Skeletal muscle tissue (tissue), 4 donors: ENCODE measurements around the gene SNX19. TPM values are rescaled to one million over a fixed set of nuclear protein-coding genes. Genes with fewer than 3 reads are reported as not detected.
"Not testable (repeated sequence)": the region's sequence is repeated elsewhere in the genome, so short reads cannot be mapped to it uniquely, and the experiment has no call there.

ENCODE experiments used
- H3K27ac ChIP-seq: one replicate; pipeline ENCODE4 v1.7.0; 2013; ENCODE audit warnings: mild to moderate bottlenecking, low read depth, low read length, inconsistent platforms
- H3K27me3 ChIP-seq, 3 donors: one replicate each; pipeline ENCODE4 v1.7.0; 2013; ENCODE audit warnings: low read length in 3 of 3; ENCODE audit not compliant: control insufficient read depth in 3 of 3, insufficient read depth in 3 of 3
- H3K36me3 ChIP-seq, 3 donors: one replicate each; pipeline ENCODE4 v1.7.0; 2013; ENCODE audit warnings: low read length in 3 of 3; ENCODE audit not compliant: control insufficient read depth in 3 of 3, insufficient read depth in 3 of 3
- H3K4me1 ChIP-seq, 3 donors: one replicate each; pipeline ENCODE4 v1.7.0; 2013; ENCODE audit warnings: low read length in 3 of 3, mild to moderate bottlenecking in 3 of 3; ENCODE audit not compliant: control insufficient read depth in 3 of 3, insufficient read depth in 3 of 3
- H3K4me3 ChIP-seq, 3 donors: one replicate each; pipeline ENCODE4 v1.7.0; 2013; ENCODE audit warnings: low read length in 3 of 3
- H3K9ac ChIP-seq, 3 donors: one replicate each; pipeline ENCODE4 v1.7.0; 2013; ENCODE audit warnings: low read length in 3 of 3, mild to moderate bottlenecking in 3 of 3, moderate library complexity in 2 of 3, low read depth in 1 of 3
- H3K9me3 ChIP-seq, 3 donors: one replicate each; pipeline ENCODE4 v1.7.0; 2013; ENCODE audit warnings: low read length in 3 of 3; ENCODE audit not compliant: control insufficient read depth in 3 of 3
- total RNA-seq: library from RNA; depleted of rRNA; stranded (reverse); fragments of >200 nt; gene quantifications from one replicate; pipeline ENCODE4 v1.2.3, GENCODE V29; 2014
- donor health status: Osteomylitis.

SNX19 gene
- total RNA-seq, 1 donor from 2014 or later, result 31.3 TPM

GRCh38 chr11:130920612-130921011, 4.3 kb upstream of the SNX19 start:
- not testable (repeated sequence) for H3K4me3 ChIP-seq, H3K9me3 ChIP-seq, H3K36me3 ChIP-seq, H3K27ac ChIP-seq, H3K9ac ChIP-seq, H3K27me3 ChIP-seq
- H3K4me1 ChIP-seq, result peaks cover 8 to 10% (median 8%) of the 10 kb centered on the region in 3 donors

- Histone ChIP-seq H3K9me3 (no peaks in the 10 kb centered on the region), H3K9ac (no peak overlapping the region), H3K4me1 (peaks cover 28 to 33% (median 31%) of the 10 kb centered on the region in 3 donors), H3K36me3 (peaks cover 11 to 14% (median 12%) of the 10 kb centered on the region in 3 donors), H3K27me3 (no peaks in the 10 kb centered on the region), H3K27ac (no peak overlapping the region), H3K4me3 (no peak overlapping the region)
Measured at GRCh38 chr11:130918081-130918480, 1.8 kb upstream of the SNX19 start.

GRCh38 chr11:130916910-130917309, 631 bp upstream of the SNX19 start:
- H3K4me1 ChIP-seq, result peaks cover 30 to 40% (median 36%) of the 10 kb centered on the region in 3 donors
- no peaks in the 10 kb centered on the region for H3K27me3 ChIP-seq
- H3K9me3 ChIP-seq, result no peaks in the 10 kb centered on the region
- peak overlapping the region; percentile 92 to 97 (median 95) for H3K4me3 ChIP-seq
- peak overlapping the region; percentile 76 to 95 (median 81) for H3K9ac ChIP-seq
- peak overlapping the region; percentile 82 for H3K27ac ChIP-seq
- peaks cover 12 to 17% (median 15%) of the 10 kb centered on the region in 3 donors for H3K36me3 ChIP-seq

GRCh38 chr11:130915603-130916237, 559 bp downstream of the SNX19 start:
- H3K9ac ChIP-seq, result peak overlapping the region; percentile 95 to 98 (median 97)
- H3K36me3 ChIP-seq, result peaks cover 16 to 23% (median 20%) of the 10 kb centered on the region in 3 donors
- peak overlapping the region; percentile 92 to 97 (median 95) for H3K4me3 ChIP-seq
- no peaks in the 10 kb centered on the region for H3K27me3 ChIP-seq
- no peaks in the 10 kb centered on the region for H3K9me3 ChIP-seq
- peak overlapping the region; percentile 82 for H3K27ac ChIP-seq
- H3K4me1 ChIP-seq, result peaks cover 30 to 40% (median 36%) of the 10 kb centered on the region in 3 donors

- Histone ChIP-seq H3K27ac (no peak overlapping the region), H3K27me3 (no peaks in the 10 kb centered on the region), H3K4me3 (no peak overlapping the region), H3K9ac (peak overlapping the region in 1 of 3 donors; percentile 25), H3K9me3 (no peaks in the 10 kb centered on the region), H3K36me3 (peaks cover 33 to 41% (median 37%) of the 10 kb centered on the region in 3 donors), H3K4me1 (peaks cover 30 to 50% (median 41%) of the 10 kb centered on the region in 3 donors)
Measured at GRCh38 chr11:130913268-130913667, 3.0 kb downstream of the SNX19 start.

- no peaks in the 10 kb centered on the region for H3K9me3 ChIP-seq
- H3K27ac ChIP-seq, result no peak overlapping the region
- H3K4me3 ChIP-seq, result no peak overlapping the region
- peaks cover 30 to 50% (median 41%) of the 10 kb centered on the region in 3 donors for H3K4me1 ChIP-seq
- H3K36me3 ChIP-seq, result peaks cover 39 to 48% (median 43%) of the 10 kb centered on the region in 3 donors
- H3K9ac ChIP-seq, result no peak overlapping the region
- no peaks in the 10 kb centered on the region for H3K27me3 ChIP-seq
Measured at GRCh38 chr11:130912552-130912951, 3.7 kb downstream of the SNX19 start.

GRCh38 chr11:130911306-130911705, 5.0 kb downstream of the SNX19 start:
- H3K36me3 ChIP-seq, result peaks cover 48 to 59% (median 56%) of the 10 kb centered on the region in 3 donors
- no peak overlapping the region for H3K4me3 ChIP-seq
- no peak overlapping the region for H3K9ac ChIP-seq
- H3K27me3 ChIP-seq, result no peaks in the 10 kb centered on the region
- no peaks in the 10 kb centered on the region for H3K9me3 ChIP-seq
- peaks cover 26 to 50% (median 36%) of the 10 kb centered on the region in 3 donors for H3K4me1 ChIP-seq
- no peak overlapping the region for H3K27ac ChIP-seq

GRCh38 chr11:130909650-130910049, 6.6 kb downstream of the SNX19 start:
- H3K27ac ChIP-seq, result no peak overlapping the region
- no peak overlapping the region for H3K4me3 ChIP-seq
- H3K4me1 ChIP-seq, result peaks cover 13 to 36% (median 24%) of the 10 kb centered on the region in 3 donors
- H3K9ac ChIP-seq, result no peak overlapping the region
- no peaks in the 10 kb centered on the region for H3K27me3 ChIP-seq
- H3K9me3 ChIP-seq, result no peaks in the 10 kb centered on the region
- peaks cover 55 to 73% (median 72%) of the 10 kb centered on the region in 3 donors for H3K36me3 ChIP-seq

GRCh38 chr11:130908770-130909625, 7.3 kb downstream of the SNX19 start:
- Histone ChIP-seq H3K4me3 (no peak overlapping the region), H3K27me3 (no peaks in the 10 kb centered on the region), H3K9me3 (no peaks in the 10 kb centered on the region), H3K27ac (no peak overlapping the region), H3K9ac (peak overlapping the region in 1 of 3 donors; percentile 35), H3K4me1 (peaks cover 7 to 29% (median 19%) of the 10 kb centered on the region in 3 donors), H3K36me3 (peaks cover 53 to 75% (median 73%) of the 10 kb centered on the region in 3 donors)

GRCh38 chr11:130908061-130908460, 8.2 kb downstream of the SNX19 start:
- H3K27me3 ChIP-seq, result no peaks in the 10 kb centered on the region
- peaks cover 52 to 75% (median 73%) of the 10 kb centered on the region in 3 donors for H3K36me3 ChIP-seq
- peaks cover 5 to 24% (median 19%) of the 10 kb centered on the region in 3 donors for H3K4me1 ChIP-seq
- H3K4me3 ChIP-seq, result no peak overlapping the region
- no peak overlapping the region for H3K9ac ChIP-seq
- H3K9me3 ChIP-seq, result no peaks in the 10 kb centered on the region
- no peak overlapping the region for H3K27ac ChIP-seq
